CD4-positive, alpha-beta T cell treated with Interleukin-17A for 4 hours (primary cell): Measurements from ENCODE around the gene TEAD1.

Experiments used
- DNase-seq: peaks from one replicate; pipeline ENCODE4 v3.0.0-alpha.2; 2020; ENCODE audit warnings: mixed read lengths

Gene TEAD1

GRCh38 chr11:12794576-12795230 lies 120.5 kb downstream of the TEAD1 start:
- DNase-seq = no peak

DNA sequence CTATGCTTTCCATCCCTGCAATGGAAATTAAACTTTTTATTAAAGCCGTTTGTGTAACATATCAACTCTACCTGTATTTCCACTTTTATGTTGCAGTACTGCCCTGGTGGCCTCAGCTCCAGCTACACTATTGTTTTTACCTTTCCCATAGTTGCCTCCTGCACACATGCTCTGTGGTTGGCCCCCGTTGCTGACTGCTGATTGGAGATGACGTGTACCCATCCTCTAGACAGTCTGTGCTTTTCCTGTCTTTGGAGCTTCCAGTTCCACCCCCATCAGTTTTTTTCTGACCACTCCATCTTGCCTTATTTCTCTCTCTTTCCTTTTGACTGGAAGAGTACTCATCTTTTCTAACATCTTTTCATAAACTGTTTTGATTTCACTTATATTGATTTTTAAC lies 123.8 kb downstream of the TEAD1 start:
- DNase-seq = no peak

DNA sequence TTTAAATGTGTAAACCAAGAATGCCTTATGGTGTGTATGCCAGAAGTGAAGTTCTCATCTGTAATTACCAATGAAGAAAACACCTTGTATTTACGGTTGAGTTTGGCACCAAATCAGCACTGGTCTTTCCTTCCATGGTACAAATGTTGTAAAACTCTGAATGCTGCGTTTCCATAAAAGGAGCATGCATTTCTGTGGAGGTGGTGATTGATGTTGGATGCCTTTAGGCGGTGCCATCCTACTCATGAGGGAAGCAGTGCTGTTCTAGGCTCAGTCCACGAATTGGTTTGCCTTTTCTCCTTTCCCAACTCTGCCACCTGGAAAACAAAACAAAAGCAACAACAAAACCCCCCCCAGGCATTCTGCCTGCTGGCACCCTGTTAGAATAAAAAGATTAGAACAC lies 124.4 kb downstream of the TEAD1 start:
- DNase-seq = no peak

DNA sequence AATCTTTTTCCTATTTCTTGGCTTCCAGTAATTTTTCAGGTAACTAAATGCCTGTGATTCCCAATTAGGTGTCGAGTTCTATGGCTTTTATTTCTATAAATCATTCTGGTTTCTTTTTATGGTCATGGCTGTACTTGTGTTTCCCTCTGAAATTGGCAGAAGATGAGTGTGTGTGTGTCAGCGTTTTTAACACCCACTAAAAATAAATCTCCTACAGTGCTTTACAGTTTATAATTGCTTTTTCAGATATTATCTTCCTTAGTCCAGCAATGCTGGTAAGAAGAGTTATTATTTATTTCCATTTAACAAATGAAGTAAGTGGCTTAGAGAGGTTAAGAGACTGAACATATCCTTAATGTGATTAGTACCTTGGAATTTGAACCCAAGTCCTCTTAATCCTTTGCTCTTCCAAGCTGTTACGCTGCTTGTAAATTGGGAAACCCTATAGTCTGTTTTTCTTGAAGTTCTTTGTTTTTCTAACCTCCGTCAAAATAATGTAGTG lies 125.2 kb downstream of the TEAD1 start:
- no peak for DNase-seq

- no peak for DNase-seq
Measured at GRCh38 chr11:12800032-12800671, 125.9 kb downstream of the TEAD1 start.

DNA sequence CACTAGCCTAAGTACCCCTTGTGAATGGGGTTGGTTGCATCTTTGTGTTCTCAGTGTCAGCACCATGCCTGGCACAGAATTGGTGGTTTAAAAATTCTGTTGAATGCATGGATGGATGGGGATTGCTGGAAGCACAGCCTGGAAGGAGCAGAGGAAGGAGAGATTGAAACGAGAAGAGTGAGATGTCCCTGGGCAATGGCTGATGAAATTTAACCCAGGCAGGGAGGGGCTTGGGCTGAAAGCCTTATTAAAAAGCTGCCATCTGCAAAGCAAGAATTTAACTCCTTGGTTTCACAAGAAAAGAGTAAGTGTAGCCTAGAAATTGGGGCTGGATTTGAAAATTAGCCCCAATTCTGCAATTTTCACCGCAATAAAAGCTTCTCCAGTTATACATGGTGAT lies 126.7 kb downstream of the TEAD1 start:
- DNase-seq = no peak

- no peak for DNase-seq
Measured at GRCh38 chr11:12801976-12802375, 127.8 kb downstream of the TEAD1 start.

DNA sequence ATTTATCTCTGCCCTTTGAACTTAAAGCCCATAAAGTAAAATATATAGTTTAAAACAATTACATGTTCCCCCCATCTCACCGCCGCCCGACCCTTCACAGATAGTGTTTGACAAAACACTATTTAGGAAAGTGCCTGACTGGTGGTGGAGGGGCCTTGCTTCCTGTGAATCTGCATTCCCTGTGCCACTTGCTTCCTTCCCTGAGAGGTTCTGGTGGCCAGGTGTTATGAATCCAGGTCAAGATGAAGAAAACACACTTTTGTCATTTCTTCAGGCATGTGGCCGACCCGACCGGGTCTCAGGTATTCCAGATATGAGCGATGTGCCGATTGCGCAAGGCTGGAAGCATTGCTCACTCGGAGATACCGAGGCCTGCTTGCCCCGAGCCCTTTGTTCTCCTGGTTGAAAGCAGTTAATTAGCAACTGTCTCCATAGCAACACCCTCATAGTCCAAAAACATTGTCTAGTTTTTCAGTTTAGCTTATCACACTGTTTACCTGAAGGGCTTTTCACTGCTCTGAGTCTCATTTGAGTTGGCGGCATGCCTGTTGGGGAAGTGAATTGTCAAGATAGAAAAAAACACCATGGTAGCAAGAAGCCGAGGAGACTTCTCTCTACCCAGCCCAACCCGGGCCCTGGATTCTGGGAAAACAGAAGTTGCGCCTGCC lies 128.3 kb downstream of the TEAD1 start:
- DNase-seq = no peak

- DNase-seq = no peak
Measured at GRCh38 chr11:12803086-12803826, 129.0 kb downstream of the TEAD1 start.

- no peak for DNase-seq
Measured at GRCh38 chr11:12806113-12806512, 131.9 kb downstream of the TEAD1 start.

DNA sequence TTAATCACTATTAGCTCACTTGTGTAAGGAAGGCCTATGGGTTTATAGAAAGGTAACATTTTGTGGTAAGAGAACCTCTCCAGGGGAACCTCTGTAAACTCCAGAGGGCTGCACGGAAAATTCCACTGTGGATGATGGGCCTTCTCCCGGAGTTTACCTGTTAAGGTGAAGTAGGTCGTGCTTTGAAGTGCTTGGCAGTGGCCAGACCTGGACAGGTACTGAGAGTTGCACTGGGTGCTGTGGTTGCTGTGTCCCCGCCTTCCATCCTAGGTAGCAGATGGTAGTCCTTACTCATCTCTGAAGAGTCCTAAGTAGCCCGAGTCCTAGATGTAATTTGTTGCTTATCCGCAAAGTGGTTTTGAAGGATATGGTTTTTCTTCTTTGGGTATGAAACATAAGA lies 133.4 kb downstream of the TEAD1 start:
- no peak for DNase-seq

DNA sequence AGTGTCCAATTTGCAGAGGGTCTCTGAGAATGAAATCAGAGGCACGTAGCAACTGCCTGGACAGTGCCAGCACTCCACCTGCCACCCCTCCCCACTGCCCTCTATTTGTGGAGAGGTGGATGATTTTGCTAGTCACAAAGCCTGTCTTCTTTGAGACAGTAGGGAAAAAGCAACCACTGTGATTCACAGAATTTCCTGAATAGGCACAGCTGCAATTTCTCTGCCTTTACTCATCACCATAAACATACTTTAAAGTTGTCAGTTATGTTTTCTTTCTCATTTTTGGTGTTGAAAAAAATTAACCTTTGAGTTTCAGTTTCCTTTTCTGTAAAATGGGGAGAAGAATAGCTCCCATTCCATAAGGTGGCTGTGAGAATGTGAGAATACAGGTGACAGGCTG lies 134.3 kb downstream of the TEAD1 start:
- DNase-seq = no peak

DNA sequence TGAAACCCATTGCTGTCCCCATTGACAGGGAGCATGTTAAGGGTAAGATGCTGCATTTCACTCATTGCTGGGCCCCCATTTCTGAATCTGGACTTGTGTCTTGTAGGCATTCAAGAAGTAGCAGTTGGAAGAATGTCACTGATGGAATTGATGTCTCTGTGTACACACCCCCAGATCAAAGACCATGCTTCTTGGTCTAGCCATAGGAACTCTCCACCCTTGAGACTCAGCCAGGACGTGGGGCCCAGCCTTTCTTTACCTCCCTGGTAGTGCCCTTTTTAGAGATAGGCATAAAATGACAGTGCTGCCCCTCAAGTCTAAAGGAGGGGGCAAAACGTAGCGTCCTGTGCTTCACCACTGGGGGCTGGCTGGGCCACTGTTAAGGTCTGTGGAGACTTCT lies 135.1 kb downstream of the TEAD1 start:
- DNase-seq = no peak

DNA sequence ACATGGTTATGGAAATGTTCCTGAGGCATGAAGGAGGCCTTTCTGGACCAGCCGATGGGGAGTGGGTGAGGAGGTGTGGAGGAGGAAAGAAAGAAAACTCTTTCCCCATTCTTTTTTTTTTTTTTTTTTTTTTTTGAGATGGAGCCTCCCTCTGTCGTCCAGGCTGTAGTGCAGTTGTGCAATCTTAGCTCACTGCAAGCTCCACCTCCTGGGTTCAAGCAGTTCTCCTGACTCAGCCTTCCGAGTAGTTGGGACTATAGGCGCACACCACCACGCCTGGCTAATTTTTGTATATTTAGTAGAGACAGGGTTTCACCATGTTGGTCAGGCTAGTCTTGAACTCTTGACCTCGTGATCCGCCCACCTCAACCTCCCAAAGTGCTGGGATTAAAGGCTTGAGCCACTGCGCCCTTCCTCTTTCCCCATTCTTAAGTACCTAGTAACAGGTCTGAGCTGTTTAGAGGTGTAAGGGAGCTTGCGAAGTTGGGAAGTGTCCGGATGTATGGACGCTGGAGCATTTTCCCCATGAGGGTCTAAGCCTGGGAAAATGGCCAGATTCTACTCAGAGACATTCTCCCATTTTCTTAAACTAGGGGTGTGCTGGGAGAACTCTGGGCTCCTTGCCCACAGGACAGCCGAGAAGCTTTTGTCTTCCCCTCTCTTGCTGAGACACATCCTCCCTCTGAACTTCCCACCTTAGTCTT lies 135.8 kb downstream of the TEAD1 start:
- no peak for DNase-seq

DNA sequence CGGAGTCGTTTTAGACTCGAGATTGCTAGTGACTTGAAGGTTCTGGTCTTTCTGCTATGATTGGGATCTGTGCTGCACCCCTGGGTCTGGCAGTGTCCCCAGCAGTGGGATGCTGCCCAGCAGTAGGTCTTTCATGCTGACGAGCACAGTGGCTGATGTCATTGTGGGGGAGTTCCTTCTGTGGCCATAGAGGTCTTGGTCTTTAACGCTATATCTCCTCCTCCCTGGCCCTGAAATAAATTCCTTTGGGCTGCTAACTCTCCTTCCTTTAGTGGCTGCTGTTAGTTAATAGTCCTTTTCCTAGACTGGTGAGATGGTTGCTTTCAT lies 136.3 kb downstream of the TEAD1 start:
- no peak for DNase-seq

DNA sequence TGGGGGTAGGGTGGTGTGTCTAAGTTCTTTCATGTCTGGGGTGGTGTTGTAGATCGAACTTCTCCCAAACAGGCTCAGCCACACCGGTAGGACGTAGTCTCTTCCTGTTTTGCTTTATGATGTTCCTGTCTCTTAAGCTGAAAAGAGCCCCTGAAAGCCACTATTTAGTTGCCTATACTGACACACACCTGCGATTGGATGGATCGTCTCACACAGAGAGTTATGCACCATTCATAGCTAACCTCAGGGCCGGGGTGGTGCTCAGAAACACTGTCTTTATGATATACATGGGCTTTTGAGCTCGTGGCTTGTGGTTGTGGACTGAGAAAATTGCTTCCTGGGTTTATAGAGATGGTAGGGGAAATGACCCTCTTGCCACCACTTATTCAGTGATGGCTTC lies 137.6 kb downstream of the TEAD1 start:
- DNase-seq = no peak

DNA sequence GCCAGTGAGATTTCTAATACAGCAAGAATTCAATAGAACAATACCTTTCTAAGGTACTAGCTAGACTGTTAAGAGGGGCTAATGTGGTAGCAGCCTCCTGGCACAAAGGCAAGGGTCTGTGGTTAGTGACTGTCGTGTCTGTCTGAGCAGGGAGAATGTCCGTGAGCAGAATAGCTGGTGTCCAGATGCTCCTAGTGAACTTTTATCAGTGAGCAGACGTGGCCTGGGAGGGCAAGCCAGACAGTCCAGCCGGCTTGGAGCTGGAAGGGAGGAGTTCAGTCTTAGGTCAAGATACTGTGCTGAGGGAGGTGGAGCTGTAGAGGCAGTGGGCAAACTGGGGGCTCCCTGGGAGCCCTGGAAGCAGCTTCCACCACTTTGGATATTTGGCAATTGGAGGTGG lies 138.6 kb downstream of the TEAD1 start:
- no peak for DNase-seq

GRCh38 chr11:12813371-12814225 lies 139.4 kb downstream of the TEAD1 start:
- no peak for DNase-seq

DNA sequence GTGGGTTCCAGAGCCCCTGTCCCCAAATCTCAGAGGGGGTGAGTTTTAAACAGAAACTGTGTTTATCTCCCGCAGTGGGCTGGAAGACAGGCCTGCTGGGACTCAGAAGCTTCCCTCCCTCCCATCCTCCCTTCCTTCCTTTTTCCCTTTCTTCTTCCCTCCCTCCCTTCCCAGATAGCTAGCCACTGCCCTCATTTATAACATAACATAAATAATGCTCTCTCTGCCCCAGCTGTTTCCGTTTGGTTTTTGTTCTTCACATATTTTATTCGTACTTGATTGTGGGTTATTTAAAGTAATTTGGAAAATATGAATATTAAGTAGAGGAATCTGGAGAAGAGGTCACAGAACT lies 140.9 kb downstream of the TEAD1 start:
- no peak for DNase-seq

GRCh38 chr11:12815931-12816494 lies 141.8 kb downstream of the TEAD1 start:
- no peak for DNase-seq

DNA sequence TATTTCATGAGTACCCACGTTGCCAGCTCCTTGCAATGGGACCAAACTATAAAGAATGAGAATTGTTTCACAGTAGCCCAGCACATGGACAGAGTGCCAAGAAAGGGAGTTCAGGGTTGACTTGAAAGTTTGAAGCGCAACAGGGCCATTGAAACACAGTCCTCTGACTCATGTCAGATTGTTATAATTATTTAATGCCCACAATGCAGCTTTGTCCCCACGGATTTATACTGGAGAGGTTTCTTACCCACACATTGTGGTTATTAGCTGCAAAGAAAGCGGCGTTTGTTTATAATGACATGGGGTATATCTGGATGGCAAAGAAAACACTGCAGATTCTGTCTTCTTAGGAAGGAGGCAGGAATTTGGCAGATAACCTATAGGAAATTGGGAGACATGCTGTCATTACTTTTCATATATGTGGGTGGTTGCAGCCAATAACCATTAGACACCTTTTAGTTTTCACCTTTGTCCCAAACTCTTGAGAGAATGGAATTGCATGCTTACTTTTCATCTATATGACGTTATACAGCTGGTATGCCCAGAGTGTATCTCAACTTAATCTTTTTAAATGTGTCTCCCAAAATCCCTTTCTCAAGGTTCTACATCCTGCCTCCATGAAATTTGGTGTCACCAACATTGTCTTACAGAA lies 143.6 kb downstream of the TEAD1 start:
- no peak for DNase-seq
